ENCODE data around the gene PARD3. TPM values are rescaled to one million over a fixed set of nuclear protein-coding genes. Genes with fewer than 3 reads are reported as not detected.
"Not testable (repeated sequence)": the region's sequence is repeated elsewhere in the genome, so short reads cannot be mapped to it uniquely, and the experiment has no call there.

PARD3 gene
- total RNA-seq, 4 donors from 2014 or later: 42.6 to 63.6 (median 55.2) TPM

DNA sequence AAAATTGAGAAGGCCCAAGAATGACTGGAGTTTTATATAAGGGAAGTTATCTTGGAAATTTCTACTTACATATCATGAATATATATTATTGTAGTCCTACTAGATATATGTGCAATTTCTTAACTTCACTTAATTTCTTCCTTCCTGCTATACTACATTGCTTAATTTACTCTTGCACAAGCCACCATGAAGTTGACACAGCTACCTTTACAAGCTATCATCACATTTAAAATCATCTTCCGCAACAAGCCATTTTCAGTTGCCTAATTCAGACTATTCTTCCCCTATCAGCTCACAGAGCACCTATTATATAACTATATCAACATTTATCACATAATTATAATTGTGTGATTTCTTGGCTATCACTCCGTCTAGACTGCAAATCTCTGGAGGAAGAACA lies 418.4 kb downstream of the PARD3 start:
- H3K36me3 ChIP-seq: peaks cover 0 to 11% (median 0%) of the 10 kb centered on the region in 3 donors
- no peaks in the 10 kb centered on the region for H3K9me3 ChIP-seq
- TF ChIP-seq, protein P1, sequence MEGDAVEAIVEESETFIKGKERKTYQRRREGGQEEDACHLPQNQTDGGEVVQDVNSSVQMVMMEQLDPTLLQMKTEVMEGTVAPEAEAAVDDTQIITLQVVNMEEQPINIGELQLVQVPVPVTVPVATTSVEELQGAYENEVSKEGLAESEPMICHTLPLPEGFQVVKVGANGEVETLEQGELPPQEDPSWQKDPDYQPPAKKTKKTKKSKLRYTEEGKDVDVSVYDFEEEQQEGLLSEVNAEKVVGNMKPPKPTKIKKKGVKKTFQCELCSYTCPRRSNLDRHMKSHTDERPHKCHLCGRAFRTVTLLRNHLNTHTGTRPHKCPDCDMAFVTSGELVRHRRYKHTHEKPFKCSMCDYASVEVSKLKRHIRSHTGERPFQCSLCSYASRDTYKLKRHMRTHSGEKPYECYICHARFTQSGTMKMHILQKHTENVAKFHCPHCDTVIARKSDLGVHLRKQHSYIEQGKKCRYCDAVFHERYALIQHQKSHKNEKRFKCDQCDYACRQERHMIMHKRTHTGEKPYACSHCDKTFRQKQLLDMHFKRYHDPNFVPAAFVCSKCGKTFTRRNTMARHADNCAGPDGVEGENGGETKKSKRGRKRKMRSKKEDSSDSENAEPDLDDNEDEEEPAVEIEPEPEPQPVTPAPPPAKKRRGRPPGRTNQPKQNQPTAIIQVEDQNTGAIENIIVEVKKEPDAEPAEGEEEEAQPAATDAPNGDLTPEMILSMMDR (IDR thresholded peaks at IDR 0.05): no peak
- TF ChIP-seq POLR2A (IDR thresholded peaks at IDR 0.05): no peak
- no peak for TF ChIP-seq EP300 (IDR thresholded peaks at IDR 0.05)
- WGBS, 2 donors: 70 to 76% methylated on average over 2 of the region's 2 CpGs
- DNase-seq (ENCODE audit: low spot score in 2 of 2): no peak
- peaks cover 0 to 20% (median 9%) of the 10 kb centered on the region in 4 donors for H3K4me1 ChIP-seq
- H3K27me3 ChIP-seq: no peaks in the 10 kb centered on the region
- peak overlapping the region in 1 of 4 donors; percentile 11 for H3K27ac ChIP-seq
- H3K4me3 ChIP-seq: no peak overlapping the region

DNA sequence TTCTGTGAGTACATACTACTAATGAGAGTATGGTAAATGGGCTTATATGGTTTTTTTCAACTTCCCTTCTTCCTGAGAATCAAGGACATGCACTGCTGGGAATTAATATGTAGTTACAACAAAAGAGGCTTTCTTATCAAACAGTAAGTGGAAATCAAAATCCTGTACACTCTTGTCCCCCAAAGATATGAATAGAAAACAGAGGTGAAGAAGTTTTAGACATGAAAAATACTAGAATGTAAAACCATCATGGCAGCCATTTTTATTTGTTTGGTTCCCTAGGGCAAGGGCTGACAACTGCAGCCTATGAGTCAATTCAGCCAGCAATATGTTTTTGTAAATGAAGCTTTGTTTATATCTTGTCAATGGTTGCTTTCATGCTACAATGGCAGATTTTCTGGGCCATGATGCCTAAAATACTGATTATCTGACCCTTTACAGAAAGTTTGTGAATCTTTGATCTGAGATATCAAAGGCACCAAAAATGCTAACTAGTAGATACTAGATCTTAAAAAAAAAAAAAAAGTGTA lies 422.4 kb downstream of the PARD3 start:
- Histone ChIP-seq H3K27ac (no peak overlapping the region), H3K4me3 (no peak overlapping the region), H3K27me3 (no peaks in the 10 kb centered on the region), H3K4me1 (peaks cover 0 to 24% (median 12%) of the 10 kb centered on the region in 4 donors), H3K9me3 (no peaks in the 10 kb centered on the region), H3K36me3 (peaks cover 0 to 11% (median 0%) of the 10 kb centered on the region in 3 donors)
- TF ChIP-seq EP300 (IDR thresholded peaks at IDR 0.05) (no peak), POLR2A (IDR thresholded peaks at IDR 0.05) (no peak)
- TF ChIP-seq, protein P1 (IDR thresholded peaks at IDR 0.05): no peak
- no peak for DNase-seq (ENCODE audit: low spot score in 2 of 2)

DNA sequence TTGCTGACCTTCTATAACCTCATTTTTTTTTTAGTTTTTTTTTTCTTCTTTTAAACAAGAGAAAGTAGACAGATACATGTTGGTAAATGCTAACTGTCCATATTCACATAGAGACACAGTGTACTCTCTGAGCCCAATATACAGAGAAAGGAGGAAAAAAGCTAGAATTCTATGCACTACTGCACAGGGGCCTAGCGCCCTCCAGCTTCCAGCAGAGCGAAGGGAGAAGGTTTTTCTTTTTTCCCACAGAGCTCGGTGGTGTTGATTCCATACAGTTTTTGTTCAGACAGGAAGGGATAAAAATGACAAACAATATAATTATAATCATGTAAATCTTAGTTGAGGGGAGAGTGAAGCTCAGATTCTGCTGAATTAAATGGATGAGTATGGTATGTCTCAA lies 423.9 kb downstream of the PARD3 start:
- Histone ChIP-seq H3K36me3 (peaks cover 0 to 11% (median 0%) of the 10 kb centered on the region in 3 donors), H3K4me1 (peaks cover 0 to 14% (median 6%) of the 10 kb centered on the region in 4 donors)
- DNase-seq (ENCODE audit: low spot score in 2 of 2); H3K9me3 ChIP-seq; H3K27me3 ChIP-seq; H3K4me3 ChIP-seq; H3K27ac ChIP-seq: not testable (repeated sequence)
- WGBS, 2 donors: 72 to 73% methylated on average over 3 of the region's 3 CpGs

DNA sequence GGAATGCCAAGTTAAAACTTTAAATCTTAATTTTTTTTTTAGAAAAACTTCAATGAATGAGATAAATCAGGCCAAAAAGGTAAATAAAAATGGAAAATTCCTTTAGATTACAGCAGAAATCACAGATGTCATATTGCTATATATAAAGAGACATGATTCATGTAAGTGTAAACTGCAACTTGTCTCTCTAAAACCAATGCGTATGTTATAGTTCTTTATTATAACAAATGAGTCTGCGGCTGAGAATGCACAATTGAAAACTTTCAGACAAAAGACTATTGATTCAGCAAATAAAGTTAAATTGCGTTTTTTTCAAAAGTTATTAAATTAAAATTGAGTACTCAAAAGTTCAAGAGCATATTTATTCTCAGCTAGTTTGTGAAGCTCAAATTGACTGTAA lies 425.3 kb downstream of the PARD3 start:
- no peaks in the 10 kb centered on the region for H3K27me3 ChIP-seq
- H3K27ac ChIP-seq: no peak overlapping the region
- WGBS, 2 donors: 56 to 62% methylated on average over 3 of the region's 3 CpGs
- DNase-seq (ENCODE audit: low spot score in 2 of 2): no peak
- no peaks in the 10 kb centered on the region for H3K9me3 ChIP-seq
- no peak for TF ChIP-seq EP300 (IDR thresholded peaks at IDR 0.05)
- TF ChIP-seq, protein P1 (IDR thresholded peaks at IDR 0.05): no peak
- no peak for TF ChIP-seq POLR2A (IDR thresholded peaks at IDR 0.05)
- H3K36me3 ChIP-seq: peaks cover 0 to 6% (median 0%) of the 10 kb centered on the region in 3 donors
- peaks cover 0 to 14% (median 6%) of the 10 kb centered on the region in 4 donors for H3K4me1 ChIP-seq
- no peak overlapping the region for H3K4me3 ChIP-seq

DNA sequence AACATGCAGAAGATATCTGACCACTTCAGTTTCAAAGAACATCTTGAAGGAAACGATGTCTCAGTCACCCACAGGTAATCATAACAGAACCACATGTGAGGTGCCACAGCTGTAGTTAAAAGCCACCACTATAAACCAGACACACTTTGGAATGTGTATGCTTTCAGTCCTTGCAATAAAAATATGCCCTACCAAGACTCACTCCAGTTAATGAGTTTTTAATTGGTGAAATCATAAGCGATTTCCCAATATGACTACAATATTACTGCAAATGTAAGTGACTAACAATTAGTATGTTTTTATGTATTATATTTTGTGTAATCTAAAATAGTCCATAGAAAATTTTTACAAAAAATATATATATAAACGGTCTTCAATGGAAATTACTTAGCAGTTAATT lies 428.2 kb downstream of the PARD3 start:
- WGBS, 2 donors: 94% methylated on average over 3 of the region's 3 CpGs
- Histone ChIP-seq H3K27ac (no peak overlapping the region), H3K36me3 (peaks cover 0 to 9% (median 0%) of the 10 kb centered on the region in 3 donors), H3K27me3 (no peaks in the 10 kb centered on the region), H3K4me1 (peaks cover 0 to 14% (median 6%) of the 10 kb centered on the region in 4 donors), H3K4me3 (no peak overlapping the region), H3K9me3 (no peaks in the 10 kb centered on the region)
- no peak for DNase-seq (ENCODE audit: low spot score in 2 of 2)
- TF ChIP-seq EP300 (IDR thresholded peaks at IDR 0.05) (no peak), POLR2A (IDR thresholded peaks at IDR 0.05) (no peak)
- TF ChIP-seq, protein P1 (IDR thresholded peaks at IDR 0.05): no peak
